HepG2 (cell line): ENCODE results near the gene SNAP29. TPM values are rescaled to one million over a fixed set of nuclear protein-coding genes. Genes with fewer than 3 reads are reported as not detected.

Experiments used
- ATAC-seq: fragments of 200-7000 bp; cut with Tn5 transposase; 3 replicates; pipeline ENCODE4 v1.9.1; 2020; ENCODE audit warnings: mild to moderate bottlenecking, moderate library complexity
- BruUV-seq: library from RNA; stranded (reverse); fragments of 400-500 nt; replicated peaks from 2 replicates; lab custom pipeline; 2021; lab: Mats Ljungman, UMichigan
- CTCF ChIA-PET: fragments of 300-600 bp; formaldehyde crosslinking; extraction: SDS; loops from one replicate; lab custom pipeline; 2021; ENCODE audit warnings: low total read pairs, inconsistent platforms, low intra/inter-chr PET ratio; lab: Yijun Ruan, JAX
- POLR2A ChIA-PET: fragments of 350-600 bp; sonication (Branson Sonifier 250); formaldehyde crosslinking; loops from one replicate; lab custom pipeline; 2020; ENCODE audit warnings: antibody characterized with exemption, inconsistent platforms; lab: Yijun Ruan, JAX
- DNase-seq: peaks from one replicate; pipeline ENCODE4 v3.0.0-alpha.2; 2015; ENCODE audit warnings: low spot score
- FAIRE-seq: peaks from 3 replicates; lab custom pipeline; 2011; peaks lifted over from hg19 to GRCh38; lab: Jason Lieb, UNC
- H2AFZ ChIP-seq: one replicate; pipeline ENCODE4 v1.6.1; 2011; ENCODE audit warnings: low read length, inconsistent platforms
- H3K27ac ChIP-seq: fragments of 300-600 bp; 3 replicates; pipeline ENCODE4 v1.8.0; 2011; ENCODE audit warnings: mixed run types, mild to moderate bottlenecking, mixed read lengths, low read length, inconsistent platforms; ENCODE audit not compliant: insufficient read depth; ENCODE audit errors: extremely low read length
- H3K27me3 ChIP-seq, 2 experiments: fragments of 200-600 bp in 1 of 2; 2 replicates in 1 of 2; 3 replicates in 1 of 2; pipeline versions ENCODE4 v1.6.0 to v1.8.0; 2011; ENCODE audit warnings: low read length in 2 of 2, mild to moderate bottlenecking in 2 of 2, moderate library complexity in 2 of 2, inconsistent platforms in 1 of 2; ENCODE audit not compliant: insufficient read depth in 2 of 2, control insufficient read depth in 1 of 2
- H3K36me3 ChIP-seq, 2 experiments: fragments of 200-600 bp in 1 of 2; replicated peaks in 1 of 2; 2 replicates in 1 of 2; 3 replicates in 1 of 2; pipeline versions ENCODE4 v1.5.1 to v1.8.0; 2011; ENCODE audit warnings: low read length in 2 of 2, inconsistent platforms in 1 of 2; ENCODE audit not compliant: insufficient read depth in 2 of 2, control insufficient read depth in 1 of 2
- H3K4me1 ChIP-seq: 2 replicates; pipeline ENCODE4 v1.5.1; 2012; ENCODE audit warnings: low read length, inconsistent platforms; ENCODE audit not compliant: insufficient read depth
- H3K4me2 ChIP-seq: 2 replicates; pipeline ENCODE4 v1.6.0; 2011; ENCODE audit warnings: low read depth, low read length, inconsistent platforms
- H3K4me3 ChIP-seq, 3 experiments: fragments of 200-600 bp in 1 of 3; sonication (generic), shearing (Covaris generic) in 1 of 3; replicated peaks in 1 of 3; 2 replicates each; pipeline ENCODE4 v1.5.1; 2011 to 2016; ENCODE audit warnings: low read length in 3 of 3, inconsistent platforms in 2 of 3, low read depth in 2 of 3, mild to moderate bottlenecking in 2 of 3, control low read depth in 1 of 3, mixed read lengths in 1 of 3; ENCODE audit not compliant: insufficient read depth in 1 of 3
- H3K79me2 ChIP-seq: one replicate; pipeline ENCODE4 v1.6.1; 2011; ENCODE audit warnings: low read length, inconsistent platforms; ENCODE audit not compliant: insufficient read depth
- H3K9ac ChIP-seq: 2 replicates; pipeline ENCODE4 v1.6.0; 2011; ENCODE audit warnings: mild to moderate bottlenecking, low read depth, low read length, inconsistent platforms; ENCODE audit not compliant: insufficient read depth
- H3K9me3 ChIP-seq: 2 replicates; pipeline ENCODE4 v1.5.1; 2012; ENCODE audit warnings: mild to moderate bottlenecking, low read length
- H4K20me1 ChIP-seq: 2 replicates; pipeline ENCODE4 v1.6.0; 2011; ENCODE audit warnings: inconsistent platforms, mild to moderate bottlenecking, low read length, moderate library complexity; ENCODE audit not compliant: insufficient read depth
- ATRX ChIP-seq: sonication (generic); formaldehyde crosslinking; IDR thresholded peaks from 2 replicates; pipeline ENCODE4 v1.4.0; 2020; ENCODE audit warnings: missing genetic modification reagents, borderline replicate concordance
- RBM22 ChIP-seq: fragments of 200-400 bp; formaldehyde crosslinking; optimal IDR thresholded peaks from 2 replicates; pipeline ENCODE3; 2017; ENCODE audit warnings: mild to moderate bottlenecking, low read length, moderate library complexity
- SMYD3 ChIP-seq: sonication (generic); formaldehyde crosslinking; IDR thresholded peaks from 2 replicates; pipeline ENCODE4 v1.8.1; 2023; ENCODE audit warnings: mild to moderate bottlenecking, missing genetic modification reagents
- SNRNP70 ChIP-seq: fragments of 200-400 bp; formaldehyde crosslinking; IDR thresholded peaks from 2 replicates; pipeline ENCODE4 v1.6.1; 2017; ENCODE audit warnings: mild to moderate bottlenecking, low read depth, low read length, moderate library complexity
- TP53 ChIP-seq: sonication (generic); formaldehyde crosslinking; conservative IDR thresholded peaks from 2 replicates; pipeline ENCODE4 v1.4.0; 2020; ENCODE audit warnings: missing genetic modification reagents
- ZNF10 ChIP-seq: sonication (generic); formaldehyde crosslinking; IDR thresholded peaks from 2 replicates; pipeline ENCODE4 v1.4.0; 2020; ENCODE audit warnings: mild to moderate bottlenecking, low read depth, missing genetic modification reagents, borderline replicate concordance
- ZNF281 ChIP-seq: sonication (generic); formaldehyde crosslinking; IDR thresholded peaks from 2 replicates; pipeline ENCODE4 v1.4.0; 2020; ENCODE audit warnings: missing genetic modification reagents, borderline replicate concordance
- ZNF770 ChIP-seq: sonication (generic); formaldehyde crosslinking; IDR thresholded peaks from 2 replicates; pipeline ENCODE4 v1.5.0; 2020; ENCODE audit warnings: mild to moderate bottlenecking, missing genetic modification reagents
- WGBS: methylation state at CpG from one replicate; pipeline ENCODE4 v1.1.6; 2017; ENCODE audit warnings: low lambda C conversion rate; 5-methylcytosine and 5-hydroxymethylcytosine counted together
- in situ Hi-C: cut with HindIII; loops from 2 replicates; pipeline ENCODE4 v1.10.0; 2017; ENCODE audit warnings: low pct_unique_long_range_greater_than_20kb; ENCODE audit not compliant: extremely low pct_ligation_motif_present
- intact Hi-C: fragments of 100-400 bp; cut with micrococcal nuclease; formaldehyde crosslinking; loops from one replicate; pipeline ENCODE4 v1.10.0; 2022; ENCODE audit not compliant: unreplicated experiment
- polyA plus RNA-seq, 8 experiments: library from polyadenylated mRNA; depleted of rRNA in 3 of 8; stranded (reverse) in 7 of 8; unstranded in 1 of 8; fragments of >200 nt; fragmentation: Illumina TruSeq in 4 of 8; extraction: Trizol in 4 of 8; gene quantifications; 2 replicates each; pipeline versions ENCODE4 v1.2.1 to v1.2.3, GENCODE V29; 2011 to 2016; ENCODE audit warnings: low read depth in 4 of 8, missing spikeins in 1 of 8, mixed read lengths in 1 of 8; ENCODE audit not compliant: insufficient read depth in 1 of 8
- total RNA-seq, 5 experiments: library from RNA; depleted of rRNA; stranded (reverse); fragments of >200 nt; fragmentation: Illumina TruSeq; extraction: Trizol; gene quantifications; 2 replicates each; pipeline ENCODE4 v1.2.3, GENCODE V29; 2016; ENCODE audit warnings: low read depth in 1 of 5

SNAP29 gene
- total and polyA plus RNA-seq, 2 of the 13 experiments (the other 11 are each of a cell fraction or from before 2014, with no cell fraction given) = 12.3 to 30.7 TPM

GRCh38 chr22:20931126-20931654, 72.4 kb downstream of the SNAP29 start:
- Histone ChIP-seq H3K79me2 (peaks cover 93% of the 10 kb centered on the region), H3K9ac (no peak overlapping the region), H3K27ac (no peak overlapping the region), H3K4me2 (no peak overlapping the region), H4K20me1 (peaks cover 92% of the 10 kb centered on the region), H3K36me3 (peaks cover 14 to 42% of the 10 kb centered on the region in 2 experiments; a peak in 4 of 5 replicates), H2AFZ (no peak overlapping the region), H3K4me1 (peaks cover 69% of the 10 kb centered on the region), H3K4me3 (no peak overlapping the region), H3K27me3 (no peaks in the 10 kb centered on the region), H3K9me3 (no peaks in the 10 kb centered on the region)
- WGBS = 95% methylated on average over 4 of the region's 4 CpGs
- CTCF ChIA-PET = no interaction called here
- POLR2A ChIA-PET = interaction anchor here (1.1 kb wide), 1 partner anchor 20 kb away, joined by 4 read pairs; no protein-coding TSS in a partner anchor
- intact Hi-C loops (no loop called here), in situ Hi-C loops (no loop called here)
- no TSS peak for BruUV-seq
- no peak for FAIRE-seq
- TF ChIP-seq ATRX (CRISPR knock-in tag) (no peak), SNRNP70 (no peak), ZNF10 (CRISPR knock-in tag) (no peak), TP53 (CRISPR knock-in tag) (no peak), SMYD3 (no peak), ZNF770 (CRISPR knock-in tag) (peak; percentile 73)
- no peak for ATAC-seq
- DNase-seq = no peak

- intact Hi-C loops = no loop called here
- CTCF ChIA-PET = no interaction called here
These were observed 75.1 kb downstream of the SNAP29 start for GRCh38 chr22:20933910-20934309.

More at GRCh38 chr22:20933910-20934309, 75.1 kb downstream of the SNAP29 start:
- H3K4me3 ChIP-seq = no peak overlapping the region
- peaks cover 96% of the 10 kb centered on the region for H4K20me1 ChIP-seq
- no peak overlapping the region for H2AFZ ChIP-seq
- peaks cover 79% of the 10 kb centered on the region for H3K4me1 ChIP-seq
- H3K9ac ChIP-seq = no peak overlapping the region
- no peak overlapping the region for H3K4me2 ChIP-seq
- H3K27me3 ChIP-seq = no peaks in the 10 kb centered on the region
- POLR2A ChIA-PET = no interaction called here
- no peaks in the 10 kb centered on the region for H3K9me3 ChIP-seq
- no peak overlapping the region for H3K27ac ChIP-seq
- in situ Hi-C loops = no loop called here
- ATAC-seq = no peak
- no peak for FAIRE-seq
- TSS peak; percentile 38 for BruUV-seq
- peaks cover 93% of the 10 kb centered on the region for H3K79me2 ChIP-seq
- H3K36me3 ChIP-seq = peaks cover 19 to 60% of the 10 kb centered on the region in 2 experiments
- no peak for DNase-seq
- TF ChIP-seq ZNF281 (CRISPR knock-in tag) = no peak
- peak; percentile 59 for TF ChIP-seq RBM22
- WGBS = 98% methylated on average over 5 of the region's 7 CpGs
